Omental fat pad (tissue), 4 donors: ENCODE results near the gene HOXA2. TPM values are rescaled to one million over a fixed set of nuclear protein-coding genes. Genes with fewer than 3 reads are reported as not detected.

ENCODE experiments used
- ATAC-seq: fragments of 150-250 bp; one replicate; pipeline ENCODE4 v1.9.1; 2016; ENCODE audit warnings: mild to moderate bottlenecking, moderate library complexity; ENCODE audit not compliant: low FRiP score
- DNase-seq: peaks from one replicate; pipeline ENCODE4 v3.0.0-alpha.2; 2019; ENCODE audit warnings: low spot score
- total RNA-seq, 4 donors: library from RNA; depleted of rRNA; stranded (reverse); fragments of >200 nt; gene quantifications; one replicate each; pipeline ENCODE4 v1.1.0, GENCODE V29; 2016
- TF ChIP-seq, protein P1 (sequence below), 3 donors: fragments of 450-650 bp; IDR thresholded peaks; one replicate each; pipeline ENCODE4 v1.5.1; 2016 to 2017; ENCODE audit warnings: antibody characterized with exemption in 3 of 3, mild to moderate bottlenecking in 3 of 3, moderate library complexity in 2 of 3

The HOXA2 gene
- total RNA-seq, 4 donors from 2014 or later: 1.1 to 3.5 (median 1.5) TPM

DNA sequence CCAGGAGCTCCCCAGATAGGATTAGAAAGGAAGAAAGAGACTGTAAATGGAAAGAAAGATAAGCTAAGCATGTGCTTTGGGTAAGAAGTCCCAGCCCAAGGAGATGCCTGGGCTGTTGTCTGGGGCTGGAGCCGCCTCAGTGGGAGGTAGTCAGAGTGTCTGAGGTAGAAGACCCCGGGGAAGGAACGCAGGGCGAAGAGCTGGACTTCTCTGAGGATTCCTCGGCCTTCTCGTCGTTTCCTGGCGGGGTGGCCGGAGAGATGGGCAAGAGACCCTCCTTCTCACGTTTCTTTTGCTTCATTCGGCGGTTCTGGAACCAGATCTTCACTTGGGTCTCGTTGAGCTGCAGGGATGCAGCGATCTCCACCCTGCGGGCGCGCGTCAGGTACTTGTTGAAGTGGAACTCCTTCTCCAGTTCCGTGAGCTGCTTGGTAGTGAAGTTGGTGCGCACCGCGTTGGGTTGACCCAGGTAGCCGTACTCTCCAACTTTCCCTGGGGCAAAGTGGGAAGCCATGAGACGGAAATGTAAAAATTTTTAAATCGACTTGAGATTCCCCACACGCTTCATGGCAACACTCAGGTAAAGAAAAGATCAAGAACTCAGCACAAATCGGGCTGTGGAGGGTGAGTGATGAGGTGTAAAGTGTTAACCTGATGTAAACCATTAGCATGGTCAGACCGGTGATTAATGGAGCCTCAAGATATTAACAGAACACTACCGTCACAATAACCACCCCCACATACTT is 8.0 kb downstream of the HOXA2 start:
- ATAC-seq (no peak), DNase-seq (no peak)
- TF ChIP-seq, protein P1, sequence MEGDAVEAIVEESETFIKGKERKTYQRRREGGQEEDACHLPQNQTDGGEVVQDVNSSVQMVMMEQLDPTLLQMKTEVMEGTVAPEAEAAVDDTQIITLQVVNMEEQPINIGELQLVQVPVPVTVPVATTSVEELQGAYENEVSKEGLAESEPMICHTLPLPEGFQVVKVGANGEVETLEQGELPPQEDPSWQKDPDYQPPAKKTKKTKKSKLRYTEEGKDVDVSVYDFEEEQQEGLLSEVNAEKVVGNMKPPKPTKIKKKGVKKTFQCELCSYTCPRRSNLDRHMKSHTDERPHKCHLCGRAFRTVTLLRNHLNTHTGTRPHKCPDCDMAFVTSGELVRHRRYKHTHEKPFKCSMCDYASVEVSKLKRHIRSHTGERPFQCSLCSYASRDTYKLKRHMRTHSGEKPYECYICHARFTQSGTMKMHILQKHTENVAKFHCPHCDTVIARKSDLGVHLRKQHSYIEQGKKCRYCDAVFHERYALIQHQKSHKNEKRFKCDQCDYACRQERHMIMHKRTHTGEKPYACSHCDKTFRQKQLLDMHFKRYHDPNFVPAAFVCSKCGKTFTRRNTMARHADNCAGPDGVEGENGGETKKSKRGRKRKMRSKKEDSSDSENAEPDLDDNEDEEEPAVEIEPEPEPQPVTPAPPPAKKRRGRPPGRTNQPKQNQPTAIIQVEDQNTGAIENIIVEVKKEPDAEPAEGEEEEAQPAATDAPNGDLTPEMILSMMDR (IDR thresholded peaks at IDR 0.05): no peak

GRCh38 chr7:27093184-27093895 is 9.1 kb downstream of the HOXA2 start:
- ATAC-seq (no peak), DNase-seq (no peak)
- TF ChIP-seq, protein P1 (IDR thresholded peaks at IDR 0.05): no peak

DNA sequence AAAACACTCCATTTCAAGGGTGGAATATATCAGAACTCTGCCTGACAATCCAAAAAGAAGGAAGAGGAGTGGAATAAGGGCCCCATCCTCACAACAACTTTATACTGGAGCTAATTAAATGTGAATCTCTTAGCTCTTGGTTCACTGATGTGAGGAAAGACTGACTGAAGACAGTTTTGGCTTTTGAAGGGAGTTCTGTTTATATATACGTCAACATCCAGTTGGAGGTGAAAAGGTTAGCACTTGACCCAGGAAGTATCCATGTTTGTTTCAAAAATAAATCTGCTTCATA is 9.7 kb downstream of the HOXA2 start:
- no peak for ATAC-seq

DNA sequence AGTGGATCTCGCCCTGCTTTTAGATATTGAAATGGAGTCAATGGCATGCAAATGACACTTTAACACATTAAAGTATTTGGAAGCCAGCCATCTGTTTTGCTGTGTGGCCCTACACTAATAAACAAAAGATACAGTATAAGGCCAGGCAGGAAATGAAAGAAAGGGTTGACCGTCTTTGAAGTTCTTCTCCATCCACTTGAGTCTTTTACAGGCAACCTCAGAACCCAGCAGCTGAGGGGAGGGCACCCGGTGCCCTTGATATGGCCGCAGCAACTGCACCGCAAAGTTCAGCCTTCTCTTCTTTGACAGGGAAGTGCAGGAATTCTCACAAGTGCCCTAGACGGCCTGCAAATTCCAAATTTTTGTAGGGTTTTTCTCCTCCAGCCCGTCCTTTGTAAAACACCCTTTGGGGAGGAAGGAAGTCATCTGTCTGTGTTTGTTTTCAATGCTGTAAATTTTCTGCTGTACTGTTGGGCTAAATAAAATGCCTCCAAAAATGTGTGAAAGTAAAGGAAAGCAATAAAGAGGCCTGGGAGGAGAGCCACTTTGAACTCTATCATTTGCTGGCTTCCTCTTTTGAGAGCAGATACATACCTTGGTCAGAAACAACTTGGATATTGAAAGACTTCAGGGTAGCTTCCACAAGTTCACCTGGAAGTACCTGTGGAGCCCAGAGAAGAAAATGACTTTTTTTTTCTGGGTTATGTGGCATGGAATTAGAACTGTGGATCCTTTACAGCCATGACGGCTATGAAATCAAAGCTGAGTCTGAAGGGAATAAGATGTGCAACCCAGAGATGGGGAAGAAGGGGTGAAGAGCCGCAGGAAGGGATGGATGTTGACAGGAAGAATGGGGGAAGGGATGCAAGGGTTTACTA is 10.3 kb downstream of the HOXA2 start:
- DNase-seq: no peak

More for the DNA sequence above, 9.7 kb downstream of the HOXA2 start:
- DNase-seq: no peak
- TF ChIP-seq, protein P1 (IDR thresholded peaks at IDR 0.05): no peak

GRCh38 chr7:27091105-27091504 is 11.4 kb downstream of the HOXA2 start:
- ATAC-seq (no peak), DNase-seq (no peak)
- TF ChIP-seq, protein P1 (IDR thresholded peaks at IDR 0.05): no peak

More for the DNA sequence above, 10.3 kb downstream of the HOXA2 start:
- no peak for ATAC-seq
- TF ChIP-seq, protein P1 (IDR thresholded peaks at IDR 0.05): no peak

DNA sequence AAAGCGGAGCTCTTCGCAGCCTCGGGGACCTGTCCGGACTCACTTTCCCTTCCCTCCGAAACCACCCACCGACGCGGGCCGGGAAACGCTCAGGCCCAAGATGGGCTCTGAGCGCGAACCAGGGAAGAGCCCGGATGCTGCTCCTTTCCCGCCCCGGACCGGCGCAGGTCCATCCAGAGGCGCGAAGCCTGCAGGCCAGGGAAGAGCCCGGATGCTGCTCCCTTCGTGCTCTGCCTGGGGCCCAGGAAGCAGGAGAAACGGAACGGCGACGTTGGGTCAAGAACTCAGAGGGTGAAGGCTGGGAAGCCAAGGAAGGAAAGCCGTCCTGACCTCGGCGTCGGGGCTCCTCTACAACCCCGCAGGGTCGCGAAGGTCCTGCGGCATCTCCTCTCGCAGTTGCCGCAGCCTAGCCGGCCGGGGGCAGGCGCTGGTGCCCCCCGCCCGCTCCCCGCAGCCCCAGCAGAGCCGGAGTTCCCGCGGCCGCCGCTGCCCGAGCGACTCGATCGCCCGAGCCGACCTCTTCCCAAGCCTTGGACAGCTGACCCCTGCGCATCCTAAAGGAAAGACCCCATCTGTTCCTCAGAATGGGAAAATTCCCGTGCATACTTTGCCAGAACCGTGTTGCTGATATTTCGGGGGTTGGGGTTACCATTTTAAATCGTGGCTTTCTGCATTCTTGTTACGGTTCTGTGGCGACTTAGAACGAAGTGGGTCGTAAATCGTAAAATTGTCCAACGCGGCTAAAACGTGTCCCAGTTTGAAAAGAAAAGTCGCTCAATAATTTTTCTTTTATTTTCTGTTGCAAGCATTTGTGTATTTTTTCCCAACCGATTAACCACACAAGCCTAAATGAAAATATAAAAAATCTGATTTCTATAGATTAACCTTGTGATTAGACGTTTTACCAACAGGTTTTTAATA is 14.2 kb downstream of the HOXA2 start:
- DNase-seq: no peak
- TF ChIP-seq, protein P1 (IDR thresholded peaks at IDR 0.05): no peak
- ATAC-seq: no peak
